22Rv1 (cell line): ENCODE data around the gene GDPGP1.

Source experiments
- CTCF ChIP-seq: fragments of 450-650 bp; IDR thresholded peaks from 2 replicates; pipeline ENCODE4 v1.5.1; 2017; ENCODE audit warnings: mild to moderate bottlenecking
- ZFX ChIP-seq: fragments of 450-650 bp; IDR thresholded peaks from 2 replicates; pipeline ENCODE4 v1.6.1; 2017; ENCODE audit warnings: antibody characterized with exemption, borderline replicate concordance

- TF ChIP-seq CTCF, result no peak
- TF ChIP-seq ZFX, result no peak
Measured at GRCh38 chr15:90241343-90242192, 7.6 kb downstream of the GDPGP1 start.
